ENCODE measurements around the gene ATAT1. TPM values are rescaled to one million over a fixed set of nuclear protein-coding genes. Genes with fewer than 3 reads are reported as not detected.

Gene ATAT1
- total and polyA plus RNA-seq, 2 of the 13 experiments (the other 11 are each of a cell fraction or from before 2014, with no cell fraction given): 9.2 to 23.6 TPM

GRCh38 chr6:30672445-30673253 lies 46.0 kb downstream of the ATAT1 start, which contains the start of gene DHX16 (continued):
- TF ChIP-seq, protein P1, sequence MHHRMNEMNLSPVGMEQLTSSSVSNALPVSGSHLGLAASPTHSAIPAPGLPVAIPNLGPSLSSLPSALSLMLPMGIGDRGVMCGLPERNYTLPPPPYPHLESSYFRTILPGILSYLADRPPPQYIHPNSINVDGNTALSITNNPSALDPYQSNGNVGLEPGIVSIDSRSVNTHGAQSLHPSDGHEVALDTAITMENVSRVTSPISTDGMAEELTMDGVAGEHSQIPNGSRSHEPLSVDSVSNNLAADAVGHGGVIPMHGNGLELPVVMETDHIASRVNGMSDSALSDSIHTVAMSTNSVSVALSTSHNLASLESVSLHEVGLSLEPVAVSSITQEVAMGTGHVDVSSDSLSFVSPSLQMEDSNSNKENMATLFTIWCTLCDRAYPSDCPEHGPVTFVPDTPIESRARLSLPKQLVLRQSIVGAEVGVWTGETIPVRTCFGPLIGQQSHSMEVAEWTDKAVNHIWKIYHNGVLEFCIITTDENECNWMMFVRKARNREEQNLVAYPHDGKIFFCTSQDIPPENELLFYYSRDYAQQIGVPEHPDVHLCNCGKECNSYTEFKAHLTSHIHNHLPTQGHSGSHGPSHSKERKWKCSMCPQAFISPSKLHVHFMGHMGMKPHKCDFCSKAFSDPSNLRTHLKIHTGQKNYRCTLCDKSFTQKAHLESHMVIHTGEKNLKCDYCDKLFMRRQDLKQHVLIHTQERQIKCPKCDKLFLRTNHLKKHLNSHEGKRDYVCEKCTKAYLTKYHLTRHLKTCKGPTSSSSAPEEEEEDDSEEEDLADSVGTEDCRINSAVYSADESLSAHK (CRISPR knock-in tag; IDR thresholded peaks at IDR 0.05; ENCODE audit: borderline replicate concordance): no peak
- TF ChIP-seq, protein P2, sequence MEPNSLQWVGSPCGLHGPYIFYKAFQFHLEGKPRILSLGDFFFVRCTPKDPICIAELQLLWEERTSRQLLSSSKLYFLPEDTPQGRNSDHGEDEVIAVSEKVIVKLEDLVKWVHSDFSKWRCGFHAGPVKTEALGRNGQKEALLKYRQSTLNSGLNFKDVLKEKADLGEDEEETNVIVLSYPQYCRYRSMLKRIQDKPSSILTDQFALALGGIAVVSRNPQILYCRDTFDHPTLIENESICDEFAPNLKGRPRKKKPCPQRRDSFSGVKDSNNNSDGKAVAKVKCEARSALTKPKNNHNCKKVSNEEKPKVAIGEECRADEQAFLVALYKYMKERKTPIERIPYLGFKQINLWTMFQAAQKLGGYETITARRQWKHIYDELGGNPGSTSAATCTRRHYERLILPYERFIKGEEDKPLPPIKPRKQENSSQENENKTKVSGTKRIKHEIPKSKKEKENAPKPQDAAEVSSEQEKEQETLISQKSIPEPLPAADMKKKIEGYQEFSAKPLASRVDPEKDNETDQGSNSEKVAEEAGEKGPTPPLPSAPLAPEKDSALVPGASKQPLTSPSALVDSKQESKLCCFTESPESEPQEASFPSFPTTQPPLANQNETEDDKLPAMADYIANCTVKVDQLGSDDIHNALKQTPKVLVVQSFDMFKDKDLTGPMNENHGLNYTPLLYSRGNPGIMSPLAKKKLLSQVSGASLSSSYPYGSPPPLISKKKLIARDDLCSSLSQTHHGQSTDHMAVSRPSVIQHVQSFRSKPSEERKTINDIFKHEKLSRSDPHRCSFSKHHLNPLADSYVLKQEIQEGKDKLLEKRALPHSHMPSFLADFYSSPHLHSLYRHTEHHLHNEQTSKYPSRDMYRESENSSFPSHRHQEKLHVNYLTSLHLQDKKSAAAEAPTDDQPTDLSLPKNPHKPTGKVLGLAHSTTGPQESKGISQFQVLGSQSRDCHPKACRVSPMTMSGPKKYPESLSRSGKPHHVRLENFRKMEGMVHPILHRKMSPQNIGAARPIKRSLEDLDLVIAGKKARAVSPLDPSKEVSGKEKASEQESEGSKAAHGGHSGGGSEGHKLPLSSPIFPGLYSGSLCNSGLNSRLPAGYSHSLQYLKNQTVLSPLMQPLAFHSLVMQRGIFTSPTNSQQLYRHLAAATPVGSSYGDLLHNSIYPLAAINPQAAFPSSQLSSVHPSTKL (CRISPR knock-in tag; IDR thresholded peaks at IDR 0.05): peak; percentile 68
- TF ChIP-seq ATF1 (CRISPR knock-in tag; IDR thresholded peaks at IDR 0.05) (peak; percentile 72), CHCHD3 (CRISPR knock-in tag; IDR thresholded peaks at IDR 0.05) (0 out of 2 replicates have a peak, but pooled peaks have one; percentile 71), SKI (IDR thresholded peaks at IDR 0.05; ENCODE audit: partially characterized antibody) (peak; percentile 5), HOXA7 (CRISPR knock-in tag; IDR thresholded peaks at IDR 0.05) (no peak), MEF2D (CRISPR knock-in tag; IDR thresholded peaks at IDR 0.05) (peak; percentile 75; the same call in 1 of the 2 replicates), JARID2 (CRISPR knock-in tag; IDR thresholded peaks at IDR 0.05; ENCODE audit: insufficient replicate concordance) (peak; percentile 94), PITX1 (CRISPR knock-in tag; IDR thresholded peaks at IDR 0.05) (no peak), BRCA1 (CRISPR knock-in tag; IDR thresholded peaks at IDR 0.05) (no peak), ZSCAN12 (CRISPR knock-in tag; IDR thresholded peaks at IDR 0.05) (no peak), MLLT10 (CRISPR knock-in tag; IDR thresholded peaks at IDR 0.05) (no peak), ZBTB14 (CRISPR knock-in tag; IDR thresholded peaks at IDR 0.05) (no peak), ZNF333 (CRISPR knock-in tag; IDR thresholded peaks at IDR 0.05; ENCODE audit: borderline replicate concordance) (no peak; the same call in 1 of the 2 replicates), SMYD3 (CRISPR knock-in tag; IDR thresholded peaks at IDR 0.05) (peak; percentile 82; the same call in 1 of the 2 replicates), KLF9 (CRISPR knock-in tag; IDR thresholded peaks at IDR 0.05; ENCODE audit: low read depth) (peak; percentile 92; the same call in 1 of the 2 replicates)
- TF ChIP-seq, protein P3, sequence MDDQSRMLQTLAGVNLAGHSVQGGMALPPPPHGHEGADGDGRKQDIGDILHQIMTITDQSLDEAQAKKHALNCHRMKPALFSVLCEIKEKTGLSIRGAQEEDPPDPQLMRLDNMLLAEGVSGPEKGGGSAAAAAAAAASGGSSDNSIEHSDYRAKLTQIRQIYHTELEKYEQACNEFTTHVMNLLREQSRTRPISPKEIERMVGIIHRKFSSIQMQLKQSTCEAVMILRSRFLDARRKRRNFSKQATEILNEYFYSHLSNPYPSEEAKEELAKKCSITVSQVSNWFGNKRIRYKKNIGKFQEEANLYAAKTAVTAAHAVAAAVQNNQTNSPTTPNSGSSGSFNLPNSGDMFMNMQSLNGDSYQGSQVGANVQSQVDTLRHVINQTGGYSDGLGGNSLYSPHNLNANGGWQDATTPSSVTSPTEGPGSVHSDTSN (CRISPR knock-in tag; IDR thresholded peaks at IDR 0.05; ENCODE audit: borderline replicate concordance): no peak; the same call in 1 of the 2 replicates
- TF ChIP-seq, protein P4, sequence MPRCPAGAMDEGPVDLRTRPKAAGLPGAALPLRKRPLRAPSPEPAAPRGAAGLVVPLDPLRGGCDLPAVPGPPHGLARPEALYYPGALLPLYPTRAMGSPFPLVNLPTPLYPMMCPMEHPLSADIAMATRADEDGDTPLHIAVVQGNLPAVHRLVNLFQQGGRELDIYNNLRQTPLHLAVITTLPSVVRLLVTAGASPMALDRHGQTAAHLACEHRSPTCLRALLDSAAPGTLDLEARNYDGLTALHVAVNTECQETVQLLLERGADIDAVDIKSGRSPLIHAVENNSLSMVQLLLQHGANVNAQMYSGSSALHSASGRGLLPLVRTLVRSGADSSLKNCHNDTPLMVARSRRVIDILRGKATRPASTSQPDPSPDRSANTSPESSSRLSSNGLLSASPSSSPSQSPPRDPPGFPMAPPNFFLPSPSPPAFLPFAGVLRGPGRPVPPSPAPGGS (CRISPR knock-in tag; IDR thresholded peaks at IDR 0.05): peak; percentile 36; the same call in 1 of the 2 replicates
